ENCODE results near the gene ANP32A.

DNA sequence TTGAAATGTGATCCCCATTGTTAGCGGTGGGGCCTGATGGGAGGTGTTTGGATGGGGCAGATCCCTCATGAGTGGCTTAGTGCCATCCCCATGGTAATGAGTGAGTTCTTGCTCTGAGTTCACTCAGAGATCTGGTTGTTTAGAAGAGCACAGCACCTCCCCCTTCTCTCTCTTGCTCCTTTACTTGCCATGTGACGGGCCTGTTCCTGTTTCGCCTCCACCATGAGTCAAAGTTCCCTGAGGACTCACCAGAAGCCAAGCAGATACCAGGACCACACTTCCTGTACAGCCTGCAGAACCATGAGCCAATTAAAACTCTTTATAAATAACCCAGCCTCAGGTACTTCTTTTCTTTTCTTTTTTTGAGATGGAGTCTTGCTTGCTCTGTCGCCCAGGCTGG lies 46.6 kb downstream of the ANP32A start:
- no peak for TF ChIP-seq POLR2A (IDR thresholded peaks at IDR 0.05)
- TF ChIP-seq, protein P1, sequence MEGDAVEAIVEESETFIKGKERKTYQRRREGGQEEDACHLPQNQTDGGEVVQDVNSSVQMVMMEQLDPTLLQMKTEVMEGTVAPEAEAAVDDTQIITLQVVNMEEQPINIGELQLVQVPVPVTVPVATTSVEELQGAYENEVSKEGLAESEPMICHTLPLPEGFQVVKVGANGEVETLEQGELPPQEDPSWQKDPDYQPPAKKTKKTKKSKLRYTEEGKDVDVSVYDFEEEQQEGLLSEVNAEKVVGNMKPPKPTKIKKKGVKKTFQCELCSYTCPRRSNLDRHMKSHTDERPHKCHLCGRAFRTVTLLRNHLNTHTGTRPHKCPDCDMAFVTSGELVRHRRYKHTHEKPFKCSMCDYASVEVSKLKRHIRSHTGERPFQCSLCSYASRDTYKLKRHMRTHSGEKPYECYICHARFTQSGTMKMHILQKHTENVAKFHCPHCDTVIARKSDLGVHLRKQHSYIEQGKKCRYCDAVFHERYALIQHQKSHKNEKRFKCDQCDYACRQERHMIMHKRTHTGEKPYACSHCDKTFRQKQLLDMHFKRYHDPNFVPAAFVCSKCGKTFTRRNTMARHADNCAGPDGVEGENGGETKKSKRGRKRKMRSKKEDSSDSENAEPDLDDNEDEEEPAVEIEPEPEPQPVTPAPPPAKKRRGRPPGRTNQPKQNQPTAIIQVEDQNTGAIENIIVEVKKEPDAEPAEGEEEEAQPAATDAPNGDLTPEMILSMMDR (IDR thresholded peaks at IDR 0.05) = no peak
